ENCODE data around the gene SPEM2. TPM values are rescaled to one million over a fixed set of nuclear protein-coding genes. Genes with fewer than 3 reads are reported as not detected.
A peak's percentile ranks its signal among the peaks of the same experiment; 100 is the strongest.

Gene SPEM2
- polyA plus RNA-seq, 1 of the 3 experiments (the other 2 are of a cell fraction): not detected

GRCh38 chr17:7419819-7420610 is 5.4 kb upstream of the SPEM2 start, which contains the start of gene SPEM1:
Gene SPEM1 (plus strand): TSS chr17:7420324. CDS start chr17:7420385, 61 bp downstream.
- ChIA-PET CTCF (interaction anchor here (1.2 to 1.6 kb wide), 4 partner anchors 12 to 141 kb away, joined by 3 to 6 read pairs (median 6); partner anchors contain the start of gene FGF11), POLR2A (no interaction called here)
- H3K9ac ChIP-seq: no peak within 1 kb of the TSS
- H3K9me3 ChIP-seq: no peaks in the 10 kb centered on the region
- H3K4me3 ChIP-seq (ENCODE audit: low read depth in 2 of 2, low read length in 1 of 2): no peak within 1 kb of the TSS
- no peaks in the 10 kb centered on the region for H3F3A ChIP-seq (replicated peaks; ENCODE audit: insufficient read depth)
- no peaks in the 10 kb centered on the region for H3K27me3 ChIP-seq (ENCODE audit: insufficient read depth)
- no peaks in the 10 kb centered on the region for H3K9me2 ChIP-seq
- H3K79me2 ChIP-seq (ENCODE audit: insufficient read depth): no peaks in the 10 kb centered on the region
- no peak within 1 kb of the TSS for H3K4me2 ChIP-seq
- peak; percentile 71 for DNase-seq
- no peak within 1 kb of the TSS for H3K27ac ChIP-seq (ENCODE audit: low read depth in 2 of 2, low read length in 1 of 2)
- peaks cover 0 to 23% of the 10 kb centered on the region in 2 experiments for H3K36me3 ChIP-seq (replicated peaks in 1 of 2; ENCODE audit: control insufficient read depth in 1 of 2, insufficient read depth in 2 of 2, low read length in 1 of 2)
- TF ChIP-seq ZBTB33 (IDR thresholded peaks at IDR 0.05; ENCODE audit: borderline replicate concordance, low read depth) (no peak), JUND (IDR thresholded peaks at IDR 0.05) (no peak), FOSL2 (IDR thresholded peaks at IDR 0.05; ENCODE audit: borderline replicate concordance, low read depth) (no peak)
- H4K20me1 ChIP-seq (ENCODE audit: insufficient read depth): no peaks in the 10 kb centered on the region
- 75% methylated on average over 10 of the region's 17 CpGs for WGBS (ENCODE audit: low lambda C conversion rate)
- no peaks in the 10 kb centered on the region; a peak in 1 of 4 replicates for H3K4me1 ChIP-seq (ENCODE audit: control insufficient read depth in 1 of 2, insufficient read depth in 2 of 2, low read depth in 1 of 2, low read length in 1 of 2)
- H2AFZ ChIP-seq (ENCODE audit: low read depth): no peak within 1 kb of the TSS

GRCh38 chr17:7421186-7421585 is 4.2 kb upstream of the SPEM2 start:
- ChIA-PET CTCF (interaction anchor here (1.2 to 1.4 kb wide), 3 partner anchors 11 to 18 kb away, joined by 3 to 6 read pairs (median 5); partner anchors contain the start of gene FGF11), POLR2A (interaction anchor here (0.6 to 0.8 kb wide), 2 partner anchors 17 to 115 kb away, joined by 4 to 6 read pairs; partner anchors contain the start of gene TMEM256)
- no peaks in the 10 kb centered on the region for H3K9me3 ChIP-seq
- H2AFZ ChIP-seq (ENCODE audit: low read depth): no peak overlapping the region
- H4K20me1 ChIP-seq (ENCODE audit: insufficient read depth): no peaks in the 10 kb centered on the region
- H3K27ac ChIP-seq (ENCODE audit: low read depth in 2 of 2, low read length in 1 of 2): no peak overlapping the region
- DNase-seq: no peak
- no peak overlapping the region for H3K9ac ChIP-seq
- no peak overlapping the region for H3K4me2 ChIP-seq
- no peaks in the 10 kb centered on the region for H3K27me3 ChIP-seq (ENCODE audit: insufficient read depth)
- H3K4me1 ChIP-seq (ENCODE audit: control insufficient read depth in 1 of 2, insufficient read depth in 2 of 2, low read depth in 1 of 2, low read length in 1 of 2): no peaks in the 10 kb centered on the region; a peak in 1 of 4 replicates
- no peaks in the 10 kb centered on the region for H3F3A ChIP-seq (replicated peaks; ENCODE audit: insufficient read depth)
- TF ChIP-seq TCF12 (IDR thresholded peaks at IDR 0.05): no peak
- TF ChIP-seq POLR2AphosphoS5 (IDR thresholded peaks at IDR 0.05; ENCODE audit: low read depth, low read length): no peak
- no peak for TF ChIP-seq RCOR1 (IDR thresholded peaks at IDR 0.05; ENCODE audit: low read length)
- TF ChIP-seq PBX3 (IDR thresholded peaks at IDR 0.05): no peak
- TF ChIP-seq CTCF (IDR thresholded peaks at IDR 0.05): no peak
- TF ChIP-seq GATA2 (CRISPR knock-in tag; IDR thresholded peaks at IDR 0.05): no peak
- TF ChIP-seq FOXM1 (IDR thresholded peaks at IDR 0.05; ENCODE audit: low read depth): no peak
- TF ChIP-seq RXRA (IDR thresholded peaks at IDR 0.05; ENCODE audit: borderline replicate concordance, low read depth): no peak
- no peak for TF ChIP-seq MAX (IDR thresholded peaks at IDR 0.05; ENCODE audit: low read depth)
- TF ChIP-seq REST (IDR thresholded peaks at IDR 0.05; ENCODE audit: low read depth, low read length): no peak
- no peak for TF ChIP-seq NFIC (IDR thresholded peaks at IDR 0.05; ENCODE audit: borderline replicate concordance)
- H3K36me3 ChIP-seq (replicated peaks in 1 of 2; ENCODE audit: control insufficient read depth in 1 of 2, insufficient read depth in 2 of 2, low read length in 1 of 2): peaks cover 0 to 12% of the 10 kb centered on the region in 2 experiments
- H3K4me3 ChIP-seq (ENCODE audit: low read depth in 2 of 2, low read length in 1 of 2): no peak overlapping the region
- WGBS (ENCODE audit: low lambda C conversion rate): 98% methylated on average over 16 of the region's 16 CpGs
- H3K79me2 ChIP-seq (ENCODE audit: insufficient read depth): no peaks in the 10 kb centered on the region
- no peaks in the 10 kb centered on the region for H3K9me2 ChIP-seq
